ENCODE results near the gene WDR44.
"Not testable (repeated sequence)": the region's sequence is repeated elsewhere in the genome, so short reads cannot be mapped to it uniquely, and the experiment has no call there.

WDR44 gene

GRCh38 chrX:118345464-118346257, at the start of gene WDR44:
Gene WDR44 (plus strand): TSS chrX:118346106. CDS start chrX:118346504, 398 bp downstream.
- peak; percentile 94 for DNase-seq (ENCODE audit: low spot score)
- CTCF ChIA-PET: interaction anchor here (0.6 kb wide), 1 partner anchor 1591 kb away, joined by 3 read pairs; no protein-coding TSS in a partner anchor
- peak within 1 kb of the TSS; percentile 97 for H3K27ac ChIP-seq
- TF ChIP-seq CTCF (conservative IDR thresholded peaks at IDR 0.05; ENCODE audit: low read depth): no peak
- POLR2A ChIA-PET (ENCODE audit: low non-redundant PET): no interaction called here

DNA sequence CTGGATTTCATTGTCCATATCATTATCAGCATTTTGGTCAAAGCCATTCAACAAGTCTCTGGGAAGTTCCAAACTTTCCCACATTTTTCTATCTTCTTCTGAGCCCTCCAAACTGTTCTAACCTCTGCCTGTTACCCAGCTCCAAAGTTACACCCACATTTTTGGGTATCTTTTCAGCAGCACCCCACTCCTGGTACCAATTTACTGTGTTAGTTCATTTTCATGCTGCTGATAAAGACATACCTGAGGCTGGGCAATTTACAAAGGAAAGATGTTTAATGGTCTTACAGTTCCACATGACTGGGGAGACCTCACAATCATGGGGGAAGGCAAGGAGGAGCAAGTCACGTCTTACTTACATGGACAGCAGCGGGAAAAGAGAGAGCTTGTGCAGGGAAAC, 40.1 kb upstream of the WDR44 start:
- H3K27ac ChIP-seq; POLR2A ChIA-PET (ENCODE audit: low non-redundant PET); DNase-seq (ENCODE audit: low spot score); CTCF ChIA-PET: not testable (repeated sequence)

DNA sequence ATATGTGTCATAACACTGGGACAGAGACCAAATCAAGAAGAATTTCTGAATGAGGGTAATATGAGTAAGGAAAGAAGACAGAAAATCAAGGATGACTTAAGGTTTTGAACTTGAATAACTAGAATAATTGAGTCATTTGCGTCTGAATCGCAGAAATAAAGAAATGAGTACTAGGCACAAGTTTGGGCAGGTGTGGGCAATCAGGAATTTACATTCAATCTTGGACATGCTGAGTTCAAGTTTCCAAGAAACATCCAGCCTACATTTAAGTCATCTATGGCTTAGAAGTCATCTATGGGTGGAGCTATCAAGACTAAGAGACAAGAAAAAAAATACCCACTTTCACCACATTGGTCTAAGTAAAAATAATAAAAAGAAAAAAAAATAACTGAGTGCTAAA, 30.4 kb upstream of the WDR44 start:
- CTCF ChIA-PET: no interaction called here
- peak; percentile 45 for DNase-seq (ENCODE audit: low spot score)
- no peak overlapping the region for H3K27ac ChIP-seq
- POLR2A ChIA-PET (ENCODE audit: low non-redundant PET): no interaction called here
- no peak for TF ChIP-seq CTCF (conservative IDR thresholded peaks at IDR 0.05; ENCODE audit: low read depth)

GRCh38 chrX:118324588-118324987, 21.3 kb upstream of the WDR44 start:
- POLR2A ChIA-PET (ENCODE audit: low non-redundant PET): no interaction called here

DNA sequence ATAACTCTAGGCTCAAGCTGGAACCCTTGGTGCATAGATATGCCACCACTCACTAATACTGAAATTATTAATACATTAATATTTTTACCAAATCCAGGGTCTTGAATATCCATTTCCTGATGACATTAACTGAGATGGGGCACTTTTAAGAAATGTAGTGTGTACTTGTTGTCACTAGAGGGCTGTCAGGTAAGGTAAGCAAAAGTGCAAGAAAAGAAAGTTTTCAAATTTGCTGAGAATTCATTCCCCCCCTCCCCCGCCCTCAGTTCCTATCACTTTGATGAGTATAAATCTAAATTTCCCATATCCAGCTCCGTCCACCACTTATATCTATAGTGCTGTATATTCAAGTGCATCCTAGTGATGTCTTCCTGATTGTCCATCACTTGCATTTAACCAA, 20.5 kb upstream of the WDR44 start:
- POLR2A ChIA-PET (ENCODE audit: low non-redundant PET): no interaction called here
- peak; percentile 3 for DNase-seq (ENCODE audit: low spot score)
- no peak overlapping the region for H3K27ac ChIP-seq
- TF ChIP-seq CTCF (conservative IDR thresholded peaks at IDR 0.05; ENCODE audit: low read depth): peak; percentile 19; the same call in 1 of the 2 replicates
- CTCF ChIA-PET: interaction anchor here (0.5 kb wide), 2 partner anchors 8 to 70 kb away, joined by 3 to 4 read pairs; no protein-coding TSS in a partner anchor

More at GRCh38 chrX:118324588-118324987, 21.3 kb upstream of the WDR44 start:
- TF ChIP-seq CTCF (conservative IDR thresholded peaks at IDR 0.05; ENCODE audit: low read depth): no peak
- no peak for DNase-seq (ENCODE audit: low spot score)
- no peak overlapping the region for H3K27ac ChIP-seq
- CTCF ChIA-PET: no interaction called here

GRCh38 chrX:118329175-118329574, 16.7 kb upstream of the WDR44 start:
- CTCF ChIA-PET: no interaction called here
- POLR2A ChIA-PET (ENCODE audit: low non-redundant PET): no interaction called here
- no peak overlapping the region for H3K27ac ChIP-seq
- DNase-seq (ENCODE audit: low spot score): no peak
- no peak for TF ChIP-seq CTCF (conservative IDR thresholded peaks at IDR 0.05; ENCODE audit: low read depth)

DNA sequence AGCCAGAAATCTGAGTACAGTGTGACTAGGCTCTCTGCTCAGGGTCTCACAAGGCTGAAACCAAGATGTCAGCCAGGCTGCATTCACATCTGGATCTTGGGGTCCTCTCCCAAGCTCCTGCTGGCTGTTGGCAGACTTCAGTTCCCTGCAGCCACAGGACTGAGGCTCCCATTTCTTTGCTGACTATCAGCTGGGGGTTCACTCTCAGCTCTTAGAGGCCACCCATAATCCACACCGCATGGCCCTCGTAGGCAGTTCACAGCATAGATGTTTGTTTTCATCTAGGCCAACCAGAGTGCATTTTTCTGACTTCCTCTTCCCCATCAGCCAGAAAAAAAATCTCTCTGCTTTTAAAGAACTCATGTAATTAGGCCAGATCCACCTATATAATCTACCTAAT, 8.2 kb upstream of the WDR44 start:
- H3K27ac ChIP-seq: no peak overlapping the region
- no peak for TF ChIP-seq CTCF (conservative IDR thresholded peaks at IDR 0.05; ENCODE audit: low read depth)
- POLR2A ChIA-PET (ENCODE audit: low non-redundant PET): no interaction called here
- CTCF ChIA-PET: no interaction called here
- no peak for DNase-seq (ENCODE audit: low spot score)

Measured in RWPE1 (cell line).